Left lobe of liver (tissue), 2 donors: ENCODE measurements around the gene SMYD1. TPM values are rescaled to one million over a fixed set of nuclear protein-coding genes. Genes with fewer than 3 reads are reported as not detected.
A peak's percentile ranks its signal among the peaks of the same experiment; 100 is the strongest.

ENCODE experiments used
- ATAC-seq: fragments of 200-7000 bp; cut with Tn5 transposase; one replicate; pipeline ENCODE4 v1.9.1; 2020; ENCODE audit warnings: mild to moderate bottlenecking, moderate library complexity
- DNase-seq: peaks from one replicate; pipeline ENCODE4 v3.0.0-alpha.2; 2020; ENCODE audit warnings: low spot score
- total RNA-seq: library from RNA; stranded (reverse); gene quantifications from one replicate; pipeline ENCODE4 v1.2.1, GENCODE V29; 2021
- donor health status: DM: no; HTN: no; CAD: no; lungs with moderate emphysema.
- donor health status: DM: no; HTN: yes; CAD: no.

SMYD1 gene
- total RNA-seq, 1 donor from 2014 or later = not detected

- DNase-seq (peak; percentile 97), ATAC-seq (peak; percentile 92)
Observed at GRCh38 chr2:88055371-88056128, 12.1 kb upstream of the SMYD1 start, which contains the start of gene KRCC1. Gene KRCC1, minus strand, starts transcription at chr2:88055783. Its CDS starts 27,220 bp downstream, at chr2:88028563.

GRCh38 chr2:88057437-88057844 is 10.2 kb upstream of the SMYD1 start:
- no peak for ATAC-seq
- DNase-seq = no peak

GRCh38 chr2:88058191-88058590 is 9.4 kb upstream of the SMYD1 start:
- DNase-seq = no peak
- ATAC-seq = no peak

GRCh38 chr2:88059979-88060906 is 7.4 kb upstream of the SMYD1 start:
- ATAC-seq = peak; percentile 76

GRCh38 chr2:88060907-88061275 is 6.7 kb upstream of the SMYD1 start:
- DNase-seq (no peak), ATAC-seq (no peak)

More at GRCh38 chr2:88059979-88060906, 7.4 kb upstream of the SMYD1 start:
- no peak for DNase-seq

GRCh38 chr2:88061295-88061694 is 6.3 kb upstream of the SMYD1 start:
- ATAC-seq = no peak
- DNase-seq = no peak

GRCh38 chr2:88066543-88066942 is 1.1 kb upstream of the SMYD1 start:
- no peak for DNase-seq
- no peak for ATAC-seq

- ATAC-seq = no peak
- DNase-seq = no peak
Observed at GRCh38 chr2:88067189-88067588, 436 bp upstream of the SMYD1 start.

GRCh38 chr2:88068044-88068443 is 419 bp downstream of the SMYD1 start:
- ATAC-seq = no peak
- DNase-seq = no peak

GRCh38 chr2:88069117-88069516 is 1.5 kb downstream of the SMYD1 start:
- no peak for DNase-seq
- ATAC-seq = no peak

GRCh38 chr2:88070055-88070454 is 2.4 kb downstream of the SMYD1 start:
- no peak for DNase-seq
- no peak for ATAC-seq

GRCh38 chr2:88071365-88071764 is 3.7 kb downstream of the SMYD1 start:
- no peak for DNase-seq
- ATAC-seq = no peak

GRCh38 chr2:88074150-88074549 is 6.5 kb downstream of the SMYD1 start:
- ATAC-seq (no peak), DNase-seq (no peak)

GRCh38 chr2:88074854-88075292 is 7.2 kb downstream of the SMYD1 start:
- ATAC-seq (peak; percentile 62), DNase-seq (no peak)

- DNase-seq (no peak), ATAC-seq (no peak)
Observed at GRCh38 chr2:88077080-88077479, 9.5 kb downstream of the SMYD1 start.

GRCh38 chr2:88078643-88079172 is 11.1 kb downstream of the SMYD1 start:
- DNase-seq (no peak), ATAC-seq (no peak)

GRCh38 chr2:88080545-88080944 is 12.9 kb downstream of the SMYD1 start:
- DNase-seq = no peak
- ATAC-seq = no peak

GRCh38 chr2:88081924-88082608 is 14.4 kb downstream of the SMYD1 start:
- ATAC-seq (no peak), DNase-seq (no peak)

GRCh38 chr2:88082781-88083180 is 15.2 kb downstream of the SMYD1 start:
- ATAC-seq = no peak

GRCh38 chr2:88085099-88085498 is 17.5 kb downstream of the SMYD1 start:
- no peak for ATAC-seq
- no peak for DNase-seq

More at GRCh38 chr2:88082781-88083180, 15.2 kb downstream of the SMYD1 start:
- no peak for DNase-seq

- no peak for DNase-seq
- no peak for ATAC-seq
Observed at GRCh38 chr2:88085602-88086001, 18.0 kb downstream of the SMYD1 start.
